ENCODE results near the gene C6orf62.
A peak's percentile ranks its signal among the peaks of the same experiment; 100 is the strongest.
"Not testable (repeated sequence)": the region's sequence is repeated elsewhere in the genome, so short reads cannot be mapped to it uniquely, and the experiment has no call there.

Gene C6orf62

GRCh38 chr6:24699521-24700359 is 19.2 kb downstream of the C6orf62 start:
- DNase-seq (ENCODE audit: low read depth) = no peak

DNA sequence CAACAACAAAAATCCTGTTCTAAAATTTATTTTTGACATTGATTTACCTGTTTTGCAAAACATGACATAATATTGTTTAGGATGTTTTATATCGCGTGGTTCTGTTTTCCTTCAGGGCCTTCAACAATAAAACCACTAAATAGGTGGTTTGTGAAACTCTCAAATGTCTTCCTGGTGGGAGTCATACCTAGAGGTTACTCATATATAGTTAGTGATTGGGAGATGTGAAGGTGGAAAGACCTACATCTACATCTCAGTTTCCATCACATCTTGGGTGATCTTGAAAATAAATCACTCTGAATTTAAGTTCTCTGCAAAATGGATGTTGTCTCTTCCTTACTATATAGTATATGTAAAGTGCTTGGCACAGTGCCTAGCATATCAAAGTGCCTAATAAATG is 22.9 kb downstream of the C6orf62 start:
- no peak for DNase-seq (ENCODE audit: low read depth)

DNA sequence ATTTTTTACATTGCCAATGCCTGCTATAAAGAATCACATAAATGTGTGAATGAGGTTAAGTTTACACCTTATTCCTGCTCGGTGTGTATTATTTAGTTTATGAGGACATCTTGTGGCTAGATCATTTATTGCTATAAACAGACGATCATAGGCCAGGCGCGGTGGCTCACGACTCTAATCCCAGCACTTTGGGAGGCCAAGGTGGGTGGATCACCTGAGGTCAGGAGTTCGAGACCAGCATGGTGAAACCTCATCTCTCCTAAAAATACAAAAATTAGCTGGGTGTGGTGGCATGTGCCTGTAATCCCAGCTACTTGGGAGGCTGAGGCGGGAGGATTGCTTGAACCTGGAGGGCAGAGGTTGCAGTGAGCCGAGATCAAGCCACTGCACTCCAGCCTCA is 23.3 kb downstream of the C6orf62 start:
- not testable (repeated sequence) for DNase-seq (ENCODE audit: low read depth)

GRCh38 chr6:24694198-24694597 is 24.8 kb downstream of the C6orf62 start:
- DNase-seq (ENCODE audit: low read depth) = no peak

- DNase-seq (ENCODE audit: low read depth) = no peak
Measured at GRCh38 chr6:24692848-24693592, 25.9 kb downstream of the C6orf62 start.

DNA sequence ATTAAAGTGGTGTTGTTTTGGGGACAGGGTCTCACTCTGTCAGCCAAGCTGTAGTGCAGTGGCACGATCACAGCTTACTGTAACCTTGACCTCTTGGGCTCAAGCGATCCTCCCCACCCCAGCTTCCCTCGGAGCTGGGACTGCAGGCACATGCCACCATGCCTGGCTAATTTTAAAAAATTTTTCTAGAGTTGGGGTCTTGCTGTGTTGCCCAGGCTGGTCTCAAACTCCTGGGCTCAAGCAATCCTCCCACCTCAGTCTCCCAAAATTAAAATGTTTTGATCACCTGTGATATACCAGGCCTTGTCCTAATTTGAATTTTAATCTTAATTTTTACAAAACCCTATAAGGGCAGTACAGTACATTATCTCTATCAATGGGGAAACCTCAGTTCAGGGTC is 26.5 kb downstream of the C6orf62 start:
- DNase-seq (ENCODE audit: low read depth) = no peak

DNA sequence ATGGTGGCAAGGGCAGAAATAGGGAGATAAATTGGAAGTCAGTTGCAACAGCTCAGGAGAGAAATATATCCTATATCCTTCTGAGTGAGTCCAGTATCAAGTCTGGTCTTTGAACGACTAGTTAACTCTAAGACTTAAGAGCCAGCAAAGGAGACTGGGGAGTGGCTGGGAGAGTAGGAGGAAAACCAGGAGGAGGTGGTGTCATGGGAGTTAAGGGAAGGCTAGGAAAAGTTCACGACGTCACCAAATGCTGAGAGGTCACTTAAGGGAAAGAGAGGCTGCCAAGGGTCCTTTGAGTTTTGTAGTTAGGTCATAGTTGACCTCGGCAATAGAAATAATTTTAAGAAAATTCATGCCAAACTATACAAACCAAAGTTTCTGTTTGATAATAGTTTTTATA is 27.0 kb downstream of the C6orf62 start:
- DNase-seq (ENCODE audit: low read depth) = no peak

DNA sequence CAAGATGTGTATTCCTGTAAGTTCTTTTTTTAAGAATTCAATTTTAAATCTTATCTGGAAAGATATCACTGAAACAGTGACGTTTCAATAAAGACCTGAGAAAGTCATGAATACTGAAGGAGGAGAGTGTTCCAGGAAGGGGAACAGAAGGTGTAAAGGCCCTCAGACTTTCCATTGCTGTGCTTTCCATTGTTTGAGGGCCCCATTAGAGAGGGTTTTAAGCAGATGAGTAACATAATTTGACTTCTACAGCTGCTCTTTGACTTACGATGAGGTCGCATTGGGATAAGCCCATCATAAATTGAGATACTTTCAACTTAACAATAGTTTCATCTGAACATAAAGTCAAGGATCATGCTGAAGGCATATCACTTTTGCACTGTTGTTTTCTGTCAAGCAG is 27.4 kb downstream of the C6orf62 start:
- DNase-seq (ENCODE audit: low read depth) = no peak

GRCh38 chr6:24690593-24690992 is 28.4 kb downstream of the C6orf62 start:
- no peak for DNase-seq (ENCODE audit: low read depth)

DNA sequence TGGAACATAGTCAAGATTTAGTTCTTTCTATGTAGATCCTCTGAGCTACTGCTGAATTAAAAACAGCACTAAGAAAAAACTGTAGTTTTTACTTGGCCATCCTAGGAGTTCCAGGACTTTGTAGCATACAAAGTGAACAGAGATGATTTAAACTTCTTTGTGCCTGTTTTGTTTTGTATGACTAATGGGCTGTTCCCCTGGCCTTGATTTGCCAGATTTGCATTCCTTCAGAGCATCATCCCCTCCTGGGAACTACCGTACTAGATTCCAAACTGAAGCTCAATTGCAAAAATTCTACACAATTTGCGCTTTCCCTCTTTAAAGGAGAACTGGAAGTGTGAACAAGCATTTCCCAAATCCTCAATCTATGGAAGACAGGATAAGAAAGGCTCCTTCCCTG is 29.0 kb downstream of the C6orf62 start:
- DNase-seq (ENCODE audit: low read depth) = peak; percentile 29

GRCh38 chr6:24686946-24687345 is 32.0 kb downstream of the C6orf62 start:
- no peak for DNase-seq (ENCODE audit: low read depth)

DNA sequence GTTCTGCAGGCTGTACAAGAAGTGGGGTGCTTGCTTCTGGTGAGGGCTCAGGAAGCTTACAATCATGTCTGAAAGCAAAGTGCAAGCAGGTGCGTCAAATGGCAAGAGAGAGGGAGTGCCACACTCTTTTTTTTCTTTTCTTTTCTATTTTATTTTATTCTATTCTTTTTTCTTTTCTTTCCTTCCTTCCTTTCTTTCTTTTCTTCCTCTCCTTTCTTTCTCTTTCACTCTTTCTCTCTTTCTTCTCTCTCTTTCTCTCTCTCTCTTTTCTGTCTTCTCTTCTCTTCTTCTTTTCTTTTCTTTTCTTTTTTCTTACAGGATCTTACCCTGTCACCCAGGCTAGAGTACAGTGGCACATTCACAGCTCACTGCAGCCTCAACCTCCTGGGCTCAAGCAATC is 32.5 kb downstream of the C6orf62 start:
- DNase-seq (ENCODE audit: low read depth) = no peak

DNA sequence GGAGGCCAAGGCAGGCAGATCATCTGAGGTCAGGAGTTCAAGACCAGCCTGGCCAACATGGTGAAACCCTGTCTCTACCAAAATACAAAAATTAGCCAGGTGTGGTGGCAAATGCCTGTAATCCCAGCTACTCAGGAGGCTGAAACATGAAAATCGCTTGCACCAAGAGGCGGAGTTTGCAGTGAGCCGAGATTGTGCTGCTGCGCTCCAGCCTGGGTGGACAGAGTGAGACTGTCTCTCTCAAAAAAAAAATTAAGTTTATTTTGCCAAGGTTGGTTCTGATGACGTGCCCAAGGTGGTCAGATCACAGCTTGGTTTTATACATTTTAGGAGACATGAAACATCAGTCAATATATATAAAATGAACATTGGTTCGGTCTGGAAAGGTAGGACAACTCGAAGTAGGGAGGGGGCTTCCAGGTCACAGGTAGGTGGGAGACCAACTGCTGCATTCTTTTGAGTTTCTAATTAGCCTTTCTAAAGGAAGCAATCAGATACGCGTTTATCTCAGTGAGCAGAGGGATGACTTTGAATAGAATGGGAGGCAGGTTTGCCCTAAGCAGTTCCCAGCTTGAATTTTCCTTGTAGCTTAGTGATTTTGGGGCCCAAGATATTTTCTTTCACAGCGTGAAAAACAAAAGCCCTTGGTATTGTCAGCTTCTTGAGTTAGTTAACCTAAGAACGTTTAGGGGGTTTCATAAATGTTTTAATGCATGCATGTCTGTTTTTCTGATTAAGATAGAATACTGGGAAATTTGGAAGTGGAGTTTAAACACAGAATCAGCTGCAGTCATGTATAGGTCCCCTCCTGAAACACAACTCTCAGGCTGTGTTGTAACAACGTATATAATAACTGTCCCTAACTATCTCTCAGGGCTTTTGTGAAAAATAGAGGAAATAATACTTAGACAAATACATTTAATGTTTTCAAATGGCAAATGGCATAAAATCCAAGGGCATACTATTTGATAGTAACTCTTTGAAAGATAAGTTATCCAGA is 35.4 kb downstream of the C6orf62 start:
- no peak for DNase-seq (ENCODE audit: low read depth)

DNA sequence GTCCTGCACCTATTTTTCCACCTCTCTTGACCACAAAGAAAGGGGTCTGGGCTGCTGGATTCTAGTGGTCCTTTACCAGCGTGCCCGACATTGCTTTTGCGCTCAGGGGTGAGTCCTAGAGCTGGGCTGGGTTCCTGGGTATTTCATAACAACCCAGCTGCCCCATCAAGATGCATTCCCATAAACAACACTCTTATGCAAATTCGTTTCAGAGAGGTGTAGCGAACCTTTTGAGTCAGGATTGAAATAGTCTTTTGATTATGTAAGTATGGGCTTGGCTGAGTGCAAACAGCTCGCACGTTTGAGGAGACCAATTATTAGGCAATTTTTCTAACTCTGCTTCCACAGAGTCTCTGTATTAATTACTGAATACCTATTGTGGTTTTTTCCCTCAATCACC is 38.4 kb downstream of the C6orf62 start:
- no peak for DNase-seq (ENCODE audit: low read depth)

GRCh38 chr6:24678792-24679352 is 40.1 kb downstream of the C6orf62 start:
- DNase-seq (ENCODE audit: low read depth) = not testable (repeated sequence)

DNA sequence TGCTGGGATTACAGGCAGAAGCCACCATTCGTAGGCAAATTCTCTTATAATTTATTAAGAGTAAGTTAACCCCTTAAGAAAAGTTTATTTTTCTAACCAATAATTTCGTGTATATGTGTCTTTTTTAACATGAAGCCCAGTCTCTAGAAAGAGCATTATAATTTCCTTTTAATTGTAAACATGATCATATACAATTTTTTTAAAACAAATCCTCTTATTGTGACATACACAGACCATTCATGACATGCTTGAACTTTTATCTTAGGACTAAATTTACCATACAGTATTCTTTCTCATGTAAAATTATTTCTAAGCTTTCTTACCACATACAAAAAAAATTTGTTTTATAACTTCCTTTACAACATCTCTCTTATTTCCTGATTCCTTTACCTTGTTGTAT is 45.3 kb downstream of the C6orf62 start:
- DNase-seq (ENCODE audit: low read depth) = no peak

- no peak for DNase-seq (ENCODE audit: low read depth)
Measured at GRCh38 chr6:24672620-24673182, 46.3 kb downstream of the C6orf62 start.

DNA sequence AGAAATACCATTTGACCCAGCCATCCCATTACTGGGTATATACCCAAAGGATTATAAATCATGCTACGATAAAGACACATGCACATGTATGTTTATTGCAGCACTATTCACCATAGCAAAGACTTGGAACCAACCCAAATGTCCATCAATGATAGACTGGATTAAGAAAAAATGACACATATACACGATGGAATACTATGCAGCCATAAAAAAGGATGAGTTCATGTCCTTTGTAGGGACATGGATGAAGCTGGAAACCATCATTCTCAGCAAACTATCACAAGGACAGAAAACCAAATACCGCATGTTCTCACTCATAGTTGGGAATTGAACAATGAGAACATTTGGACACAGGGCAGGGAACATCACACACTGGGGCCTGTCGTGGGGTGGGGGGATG is 47.9 kb downstream of the C6orf62 start:
- not testable (repeated sequence) for DNase-seq (ENCODE audit: low read depth)

GRCh38 chr6:24670492-24670891 is 48.5 kb downstream of the C6orf62 start:
- DNase-seq (ENCODE audit: low read depth) = not testable (repeated sequence)

DNA sequence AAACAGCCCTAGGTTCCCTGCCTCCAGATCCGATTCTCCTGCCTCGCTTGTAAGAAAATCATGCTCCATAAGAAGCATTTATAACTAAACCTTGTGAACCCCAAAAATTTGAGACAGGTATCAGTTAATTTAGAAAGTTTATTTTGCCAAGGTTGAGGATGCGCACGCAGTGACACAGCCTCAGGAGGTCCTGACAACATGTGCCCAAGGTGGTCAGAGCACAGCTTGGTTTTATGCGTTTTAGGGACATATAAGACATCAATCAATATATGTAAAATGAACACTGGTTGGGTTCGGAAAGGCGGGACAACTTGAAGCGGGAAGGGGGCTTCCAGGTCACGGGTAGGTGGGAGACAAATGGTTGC is 50.0 kb downstream of the C6orf62 start:
- DNase-seq (ENCODE audit: low read depth) = no peak
